Inflammatory macrophage (primary cell): ENCODE data around the gene NELFE.

ENCODE experiments used
- DNase-seq, 2 donors: peaks; one replicate each; pipeline ENCODE4 v3.0.0-alpha.2; 2020 to 2022

Gene NELFE

DNA sequence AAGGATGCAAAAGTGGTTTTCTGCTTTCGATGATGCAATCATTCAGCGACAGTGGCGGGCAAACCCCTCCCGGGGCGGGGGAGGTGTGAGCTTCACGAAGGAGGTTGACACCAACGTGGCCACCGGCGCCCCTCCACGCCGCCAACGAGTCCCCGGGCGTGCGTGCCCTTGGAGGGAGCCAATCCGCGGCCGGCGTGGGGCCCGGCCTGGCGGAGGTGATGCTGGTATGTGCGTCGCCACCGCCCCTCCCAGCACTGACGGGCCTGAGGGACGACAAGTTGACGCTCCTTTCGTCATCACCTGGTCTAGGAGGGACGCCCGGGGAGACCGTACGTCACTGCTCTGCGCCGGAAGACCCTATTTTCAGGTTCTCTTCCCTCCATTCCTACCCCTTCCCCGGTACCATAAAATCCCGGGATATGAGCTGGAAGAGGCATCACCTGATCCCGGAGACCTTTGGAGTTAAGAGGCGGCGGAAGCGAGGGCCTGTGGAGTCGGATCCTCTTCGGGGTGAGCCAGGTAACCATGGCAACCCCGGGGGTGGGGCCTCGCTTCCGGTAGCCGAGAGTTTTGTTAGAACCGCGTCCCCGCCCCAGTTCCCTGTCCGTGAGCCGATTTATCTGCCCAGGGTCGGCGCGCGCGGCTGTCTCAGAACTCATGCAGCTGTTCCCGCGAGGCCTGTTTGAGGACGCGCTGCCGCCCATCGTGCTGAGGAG lies 13.4 kb upstream of the NELFE start, which contains the start of gene DXO:
Gene DXO (minus strand): TSS at position 146 of the 716 bp plus-strand sequence. CDS start 463 bp downstream, outside the sequence.
- peak; percentile 97 to 99 for DNase-seq

DNA sequence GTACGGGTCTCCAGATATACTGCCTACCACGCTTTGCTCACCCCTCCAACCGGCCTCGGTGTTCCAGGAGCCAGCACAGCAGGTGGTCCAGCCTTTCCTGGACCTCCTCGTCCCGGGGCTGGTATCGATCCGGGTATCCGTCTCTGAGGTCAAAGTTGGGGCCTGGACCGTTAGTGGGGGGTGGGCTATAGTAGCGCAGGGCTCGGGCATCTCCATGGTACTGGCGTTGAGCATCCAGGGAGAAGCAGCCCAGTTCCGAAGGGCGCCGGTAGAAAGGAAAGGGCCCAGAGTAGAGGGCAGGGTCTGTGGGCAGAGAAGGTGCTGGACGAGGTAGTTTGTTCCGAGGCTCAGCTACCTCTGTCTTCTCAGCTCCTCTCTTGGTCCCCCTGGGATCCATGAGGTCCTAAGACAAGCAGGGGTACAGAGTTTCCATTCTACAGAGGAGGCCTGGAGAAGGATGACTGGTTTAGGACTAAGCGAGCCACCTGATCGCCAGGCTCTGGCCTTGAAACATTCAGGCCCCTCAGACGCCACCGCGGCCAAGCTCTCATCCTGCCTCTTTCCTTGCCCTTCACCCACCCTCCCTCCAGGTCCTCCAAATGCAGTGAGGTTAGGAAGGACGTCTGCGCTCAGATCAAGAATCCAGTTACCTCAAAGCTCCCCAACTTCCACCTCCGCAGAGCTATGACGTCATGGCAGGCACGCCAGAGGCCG lies 12.7 kb upstream of the NELFE start:
- no peak for DNase-seq

DNA sequence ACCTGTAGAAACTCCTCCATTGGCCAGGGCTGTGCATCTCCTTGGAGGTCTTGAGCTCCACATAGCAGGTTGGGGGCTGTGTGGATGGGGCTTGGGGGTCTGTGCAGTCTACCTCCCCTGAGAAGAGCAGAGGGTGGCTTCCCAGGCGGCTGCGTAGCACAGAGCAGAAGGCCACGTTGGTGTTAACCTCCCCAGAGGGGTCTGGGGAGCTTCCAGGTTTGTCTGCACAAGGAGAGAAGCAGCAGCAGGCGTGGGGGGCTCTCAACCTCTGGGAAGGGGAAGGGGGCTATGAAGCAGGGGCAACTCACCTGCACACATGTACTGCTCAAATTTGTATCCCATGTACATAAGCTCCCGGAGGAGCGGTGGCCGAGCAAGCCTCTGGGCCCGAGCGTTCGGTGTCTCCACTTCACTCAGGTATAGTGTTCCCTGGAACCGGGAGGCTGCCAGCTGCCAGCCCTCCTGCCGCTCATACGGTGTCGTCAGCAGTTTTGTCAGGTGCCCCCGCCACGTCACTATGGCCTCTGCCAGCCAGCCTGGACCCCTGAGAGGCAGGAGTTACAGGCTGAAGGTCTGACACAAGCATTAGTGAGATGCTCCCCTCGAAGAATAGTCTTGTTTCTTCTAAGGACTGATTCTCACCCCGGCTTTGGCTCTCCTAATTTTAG lies 12.0 kb upstream of the NELFE start:
- no peak for DNase-seq

DNA sequence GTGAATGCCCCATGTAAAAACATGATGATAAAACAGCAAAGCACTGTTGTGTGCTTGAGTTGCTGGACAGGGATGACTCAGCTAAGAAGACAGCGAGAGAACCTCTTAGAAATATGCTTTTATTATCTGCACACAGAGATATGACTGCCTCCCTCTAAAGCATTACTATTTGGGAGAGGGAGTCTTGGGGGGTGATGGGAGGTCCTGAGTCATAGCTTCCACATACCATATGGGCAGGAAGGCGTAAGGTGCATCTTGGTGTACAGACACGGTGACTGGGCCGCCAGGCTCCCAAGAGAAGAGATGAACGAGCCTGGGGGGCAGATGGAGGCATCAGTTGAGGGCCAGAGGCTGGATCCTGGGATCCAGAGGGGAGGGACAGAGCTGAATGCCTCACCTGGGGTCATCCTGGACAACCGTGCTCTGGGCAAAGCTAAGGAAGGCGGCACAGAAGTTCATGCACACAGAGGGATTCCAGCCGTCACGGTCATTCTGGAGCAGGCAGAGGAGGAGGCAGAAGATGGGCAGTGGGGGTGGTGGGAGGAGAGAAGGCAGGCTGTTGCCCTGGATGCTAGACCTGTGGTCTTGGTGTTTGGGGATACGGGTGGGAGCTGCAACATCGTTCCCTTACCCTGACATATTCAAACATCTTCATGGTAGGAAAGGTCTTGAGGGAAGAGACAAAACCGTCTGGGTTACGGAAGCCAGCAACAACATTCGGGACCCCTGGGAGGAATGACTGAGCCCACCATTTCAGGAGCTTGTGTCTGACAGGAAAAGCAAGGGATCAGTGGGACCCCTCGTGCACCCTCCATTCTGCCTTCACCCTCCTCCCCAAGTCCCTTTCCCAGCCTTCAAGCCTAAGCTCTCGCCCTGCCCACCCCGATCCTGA lies 11.2 kb upstream of the NELFE start:
- no peak for DNase-seq

DNA sequence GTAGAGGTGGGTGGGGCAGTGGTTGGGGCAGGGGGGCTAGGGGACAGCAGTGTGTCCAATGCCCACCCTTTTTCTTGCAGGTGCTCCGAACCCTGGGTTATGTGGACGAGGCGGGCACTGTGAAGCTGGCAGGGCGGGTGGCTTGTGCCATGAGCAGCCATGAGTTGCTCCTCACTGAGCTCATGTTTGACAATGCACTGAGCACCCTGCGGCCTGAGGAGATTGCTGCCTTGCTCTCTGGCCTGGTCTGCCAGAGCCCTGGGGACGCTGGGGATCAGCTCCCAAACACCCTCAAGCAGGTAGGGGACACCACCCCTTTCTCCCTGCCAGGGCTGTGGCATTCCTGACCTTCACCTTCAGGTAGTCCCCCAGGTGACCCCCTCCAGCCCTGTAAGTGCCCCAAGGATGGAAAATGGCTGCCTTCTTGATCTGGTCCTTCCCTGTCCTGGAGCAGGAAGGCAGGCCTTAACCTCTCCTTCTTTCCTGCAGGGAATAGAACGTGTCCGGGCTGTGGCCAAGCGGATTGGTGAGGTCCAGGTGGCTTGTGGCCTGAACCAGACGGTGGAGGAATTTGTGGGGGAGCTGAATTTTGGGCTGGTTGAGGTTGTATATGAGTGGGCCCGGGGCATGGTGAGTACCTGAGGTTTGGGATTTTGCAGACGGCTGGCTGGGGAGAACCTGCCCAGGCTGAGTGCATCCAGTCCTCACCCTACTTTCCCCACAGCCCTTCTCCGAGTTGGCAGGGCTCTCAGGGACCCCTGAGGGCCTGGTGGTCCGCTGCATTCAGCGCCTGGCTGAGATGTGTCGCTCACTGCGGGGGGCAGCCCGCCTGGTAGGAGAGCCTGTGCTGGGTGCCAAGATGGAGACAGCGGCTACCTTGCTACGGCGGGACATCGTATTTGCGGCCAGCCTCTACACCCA lies 10.3 kb upstream of the NELFE start:
- no peak for DNase-seq

DNA sequence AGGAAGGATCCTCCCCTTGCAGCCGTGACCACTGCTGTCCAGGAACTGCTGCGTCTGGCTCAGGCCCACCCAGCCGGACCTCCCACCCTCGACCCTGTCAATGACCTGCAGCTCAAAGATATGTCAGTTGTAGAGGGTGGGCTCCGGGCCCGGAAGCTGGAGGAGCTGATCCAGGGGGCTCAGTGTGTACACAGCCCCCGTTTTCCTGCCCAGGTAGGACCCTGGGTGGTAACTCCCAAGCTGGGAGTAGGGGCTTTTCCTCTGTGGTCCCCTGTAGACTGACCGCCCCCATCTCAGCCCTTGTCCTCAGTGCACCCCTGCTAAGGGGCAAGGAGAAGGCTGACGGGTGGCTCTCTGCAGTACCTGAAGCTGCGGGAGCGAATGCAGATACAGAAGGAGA lies 9.6 kb upstream of the NELFE start:
- DNase-seq = no peak

DNA sequence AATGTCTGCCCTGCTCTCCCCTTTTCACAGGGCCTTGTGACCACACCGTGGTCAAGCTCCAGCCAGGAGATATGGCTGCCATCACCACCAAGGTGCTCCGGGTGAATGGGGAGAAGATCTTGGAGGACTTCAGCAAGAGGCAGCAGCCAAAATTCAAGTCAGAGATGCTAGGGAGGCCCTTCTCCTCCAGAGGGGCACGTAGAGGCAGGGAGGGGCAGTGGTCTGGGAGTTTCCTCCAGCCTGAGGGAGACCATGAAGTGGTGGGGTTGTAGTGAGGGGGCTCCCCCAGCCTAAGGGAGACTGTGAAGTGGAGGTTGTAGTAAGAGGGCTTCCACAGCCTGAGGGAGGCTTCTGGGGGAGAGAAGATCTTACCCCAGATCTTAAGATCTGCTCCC lies 9.2 kb upstream of the NELFE start:
- DNase-seq = no peak

DNA sequence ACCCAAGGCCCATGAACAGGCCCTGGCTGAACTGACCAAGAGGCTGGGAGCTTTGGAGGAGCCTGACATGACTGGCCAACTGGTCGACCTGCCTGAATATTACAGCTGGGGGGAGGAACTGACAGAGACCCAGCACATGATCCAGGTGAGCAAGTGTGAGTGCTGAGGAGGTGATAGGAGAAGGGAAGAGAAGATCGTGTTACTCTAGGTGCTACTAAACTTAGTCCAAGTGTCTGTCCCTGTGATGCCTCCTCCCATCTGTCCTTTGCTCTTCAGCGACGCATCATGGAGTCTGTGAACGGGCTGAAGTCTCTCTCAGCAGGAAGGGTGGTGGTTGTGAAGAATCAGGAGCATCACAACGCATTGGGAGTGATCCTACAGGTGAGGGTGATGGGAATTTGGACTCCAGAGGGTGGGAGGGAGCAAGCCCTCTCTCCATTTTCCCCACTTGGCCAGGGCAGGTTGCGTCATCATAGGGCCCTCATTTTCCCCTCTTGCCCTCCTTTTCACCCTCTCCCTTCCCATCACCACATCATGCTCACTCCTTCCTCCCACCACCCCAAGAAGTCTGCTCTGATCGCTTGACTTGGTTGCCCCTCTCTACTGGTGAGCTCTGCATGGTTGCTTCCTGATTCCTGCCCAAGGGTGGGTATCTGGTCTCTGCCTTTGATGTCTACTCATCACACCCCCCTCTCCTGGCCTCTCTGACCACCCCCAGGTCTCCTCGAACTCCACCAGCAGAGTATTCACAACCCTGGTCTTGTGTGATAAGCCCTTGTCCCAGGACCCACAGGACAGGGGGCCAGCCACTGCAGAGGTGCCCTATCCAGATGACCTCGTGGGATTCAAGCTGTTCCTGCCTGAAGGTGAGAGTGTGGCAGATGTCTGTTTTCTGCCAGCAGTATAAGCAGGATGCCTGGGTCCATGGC lies 8.5 kb upstream of the NELFE start:
- no peak for DNase-seq

DNA sequence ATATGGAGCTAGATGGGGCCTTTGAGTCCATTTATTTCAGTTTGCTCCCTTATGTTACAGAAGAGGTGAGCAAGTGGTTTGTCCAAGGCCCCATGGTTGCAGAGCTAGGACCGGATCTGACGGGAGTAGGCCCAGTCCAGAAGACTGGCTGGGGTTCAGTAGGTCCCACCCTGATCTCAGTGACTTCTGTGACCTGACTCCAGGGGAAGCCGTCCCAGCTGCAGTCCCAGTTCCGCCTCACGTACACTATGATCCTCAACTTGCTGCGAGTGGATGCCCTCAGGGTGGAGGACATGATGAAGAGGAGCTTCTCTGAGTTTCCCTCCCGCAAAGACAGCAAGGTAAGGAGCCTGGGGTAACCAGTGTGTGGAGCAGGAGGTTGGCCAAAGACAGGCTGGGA lies 7.7 kb upstream of the NELFE start:
- DNase-seq = no peak

DNA sequence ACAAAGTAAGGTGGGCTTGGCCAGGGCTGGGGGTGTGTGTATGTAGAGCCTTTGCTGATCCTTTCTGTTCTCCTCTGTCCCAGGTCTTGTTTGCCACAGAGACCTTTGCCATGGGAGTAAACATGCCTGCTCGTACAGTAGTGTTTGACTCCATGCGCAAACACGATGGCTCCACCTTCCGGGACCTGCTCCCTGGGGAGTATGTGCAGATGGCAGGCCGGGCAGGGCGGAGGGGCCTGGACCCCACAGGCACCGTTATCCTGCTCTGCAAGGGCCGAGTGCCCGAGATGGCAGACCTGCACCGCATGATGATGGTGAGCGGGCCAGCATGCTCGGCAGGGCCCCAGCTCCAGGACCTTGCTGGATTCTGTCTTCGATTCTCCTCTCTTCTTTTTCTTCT lies 6.9 kb upstream of the NELFE start:
- DNase-seq = no peak

DNA sequence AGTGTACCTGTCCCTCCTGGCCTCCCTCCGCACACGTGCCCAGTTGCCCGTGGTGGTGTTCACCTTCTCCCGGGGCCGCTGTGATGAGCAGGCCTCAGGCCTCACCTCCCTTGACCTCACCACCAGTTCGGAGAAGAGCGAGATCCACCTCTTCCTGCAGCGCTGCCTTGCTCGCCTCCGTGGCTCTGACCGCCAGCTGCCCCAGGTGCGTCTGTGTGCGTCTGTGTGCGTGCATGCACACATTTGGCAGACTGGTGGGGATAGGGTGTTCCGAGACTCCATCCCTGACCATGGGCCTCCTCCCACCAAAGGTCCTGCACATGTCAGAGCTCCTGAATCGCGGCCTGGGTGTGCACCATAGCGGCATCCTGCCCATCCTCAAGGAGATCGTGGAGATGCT lies 5.2 kb upstream of the NELFE start:
- DNase-seq = no peak

DNA sequence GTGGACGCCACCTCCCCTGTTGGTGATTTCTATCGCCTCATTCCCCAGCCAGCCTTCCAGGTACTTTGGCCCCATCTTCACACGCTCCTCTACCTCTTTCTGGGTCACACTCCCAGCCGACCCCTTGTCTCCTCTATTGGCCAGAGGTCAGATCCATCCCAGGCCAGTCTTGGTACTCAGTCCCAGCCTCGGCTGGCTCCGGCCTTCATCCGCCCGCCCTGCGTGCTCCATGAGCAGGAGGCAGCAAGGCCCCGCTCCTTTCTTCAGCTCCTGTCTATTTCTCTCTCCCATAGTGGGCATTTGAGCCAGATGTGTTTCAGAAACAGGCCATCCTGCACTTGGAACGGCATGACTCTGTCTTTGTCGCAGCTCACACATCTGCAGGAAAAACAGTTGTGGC lies 2.8 kb upstream of the NELFE start:
- DNase-seq = no peak

DNA sequence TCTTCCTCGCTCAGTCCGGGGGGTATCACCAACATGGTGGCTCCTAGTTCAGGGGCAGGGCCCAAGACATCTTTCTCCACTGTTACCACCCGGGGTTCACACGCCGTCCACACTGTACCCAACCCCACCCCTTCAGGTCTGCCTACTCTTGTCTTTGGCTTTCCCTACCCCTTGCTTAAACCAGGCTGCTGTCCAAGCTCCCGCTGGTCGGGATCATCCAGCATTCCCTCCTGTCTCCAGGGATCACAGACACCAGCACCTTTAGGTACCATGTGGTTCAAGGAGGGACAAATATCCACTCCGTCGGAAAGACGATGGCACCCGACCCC lies 395 bp downstream of the NELFE start:
- no peak for DNase-seq

DNA sequence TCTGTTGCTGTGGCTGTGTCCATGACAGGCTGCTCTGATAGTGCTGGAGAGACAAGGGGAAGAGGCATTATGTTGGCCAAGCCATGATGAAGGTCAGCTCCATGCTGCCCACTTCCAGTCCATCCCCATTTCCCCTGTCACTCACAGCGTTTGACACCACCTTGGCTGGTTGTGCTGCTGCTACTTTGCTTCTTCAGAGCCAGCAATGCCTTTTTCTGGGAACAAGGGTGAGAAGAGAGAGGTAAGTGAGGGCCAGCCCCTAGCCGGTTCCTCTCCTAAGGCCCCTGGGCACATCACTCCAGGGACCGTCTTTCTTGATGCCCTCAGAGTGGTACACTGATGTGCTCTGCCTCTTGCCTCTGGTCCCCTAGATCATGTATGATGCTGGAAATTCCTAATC lies 2.0 kb downstream of the NELFE start:
- DNase-seq = no peak

DNA sequence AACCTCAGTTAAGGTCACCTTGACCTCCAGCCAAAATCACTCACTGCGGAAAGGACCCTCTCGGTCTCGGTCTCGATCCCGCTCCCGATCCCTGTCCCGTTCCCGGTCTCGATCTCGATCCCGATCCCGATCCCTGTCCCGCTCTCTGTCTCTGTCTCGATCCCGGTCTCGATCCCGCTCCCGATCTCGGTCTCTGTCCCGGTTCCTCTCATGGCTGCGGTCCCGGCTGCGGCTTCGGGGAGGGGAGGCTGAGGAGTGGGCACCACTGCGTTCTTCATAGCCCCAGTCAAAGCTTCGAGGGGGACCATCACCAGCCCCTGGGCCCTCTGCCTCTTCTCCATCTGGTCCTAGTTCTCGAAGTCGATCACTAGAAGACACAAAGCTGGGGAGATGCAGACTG lies 4.3 kb downstream of the NELFE start:
- no peak for DNase-seq

DNA sequence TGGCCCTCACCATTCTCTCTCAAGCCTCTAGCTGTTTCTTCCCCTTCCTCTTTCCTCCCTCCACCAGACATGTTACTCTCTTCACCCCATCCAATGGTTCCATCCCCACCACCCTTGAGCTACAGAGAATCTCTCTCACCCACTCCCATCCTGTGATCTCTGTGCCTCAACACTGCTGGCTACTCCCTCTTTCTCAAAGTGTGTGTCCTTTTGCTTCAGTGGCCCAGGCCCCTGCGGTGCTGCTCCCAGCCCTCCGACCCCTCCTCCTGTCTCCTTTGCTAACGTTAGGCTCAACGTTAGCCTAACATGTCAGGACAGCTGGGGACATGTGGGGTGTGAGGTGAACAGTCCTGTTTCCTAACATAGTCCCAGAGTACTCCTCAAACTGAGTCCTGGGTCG lies 5.9 kb downstream of the NELFE start:
- DNase-seq = no peak

DNA sequence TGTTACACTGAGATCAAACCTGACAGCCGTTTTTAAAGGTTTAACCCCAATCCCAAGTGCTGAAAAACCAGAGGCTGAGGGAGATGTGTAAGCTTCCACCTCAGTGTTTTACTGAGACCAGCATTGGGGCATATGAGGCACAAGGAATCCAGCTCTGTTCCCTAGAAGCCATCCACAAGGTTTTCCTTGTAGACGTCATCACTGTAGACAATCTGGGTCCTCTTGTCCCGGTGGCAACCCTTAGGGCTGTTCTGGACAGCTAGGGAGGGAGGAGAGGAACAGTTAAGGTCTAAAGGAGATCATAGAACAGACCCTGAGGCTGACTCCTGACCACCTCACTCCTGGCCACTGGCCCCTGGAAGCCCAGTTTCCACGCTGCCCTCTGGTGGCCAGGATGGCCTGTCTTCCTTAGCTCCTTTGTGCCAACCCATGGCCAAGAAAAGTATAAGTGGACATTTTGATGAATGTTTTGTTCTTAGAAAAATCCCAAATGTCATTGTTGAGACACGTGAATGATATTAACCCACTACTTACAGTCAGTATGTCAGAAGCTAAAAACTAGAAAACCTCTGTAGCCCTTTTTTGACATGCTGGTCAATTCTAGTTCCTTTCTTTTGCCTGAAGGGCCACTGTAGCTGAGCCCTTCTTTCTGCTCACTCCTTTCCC lies 6.5 kb downstream of the NELFE start:
- peak; percentile 71 to 77 for DNase-seq

DNA sequence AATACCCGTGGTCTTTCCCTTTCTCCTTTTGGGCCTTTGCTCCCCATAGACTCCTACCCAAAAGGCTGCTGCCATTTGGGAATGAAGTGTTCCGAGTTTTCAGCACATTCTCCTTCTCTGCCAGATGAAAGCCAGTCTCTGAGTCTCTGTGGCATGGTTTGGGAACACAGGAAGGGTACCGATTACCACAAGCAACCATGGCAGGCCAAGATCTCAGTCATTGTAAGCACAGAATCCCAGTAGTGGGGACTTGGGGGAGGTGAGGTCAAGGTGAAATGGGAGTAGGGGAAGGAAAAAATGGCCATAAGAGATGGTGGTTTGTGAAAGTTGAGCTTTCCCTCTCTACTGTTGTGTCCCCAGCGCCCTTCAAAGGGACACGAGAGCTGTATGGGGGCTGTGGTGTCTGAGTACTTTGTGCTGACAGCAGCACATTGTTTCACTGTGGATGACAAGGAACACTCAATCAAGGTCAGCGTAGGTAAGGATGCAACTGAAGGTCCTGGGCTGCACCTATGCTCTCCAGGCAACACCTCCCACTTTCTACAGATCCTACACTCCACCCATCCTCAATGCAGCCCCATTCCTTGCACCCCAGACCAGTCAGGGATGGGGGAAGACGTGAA lies 8.7 kb downstream of the NELFE start:
- no peak for DNase-seq

DNA sequence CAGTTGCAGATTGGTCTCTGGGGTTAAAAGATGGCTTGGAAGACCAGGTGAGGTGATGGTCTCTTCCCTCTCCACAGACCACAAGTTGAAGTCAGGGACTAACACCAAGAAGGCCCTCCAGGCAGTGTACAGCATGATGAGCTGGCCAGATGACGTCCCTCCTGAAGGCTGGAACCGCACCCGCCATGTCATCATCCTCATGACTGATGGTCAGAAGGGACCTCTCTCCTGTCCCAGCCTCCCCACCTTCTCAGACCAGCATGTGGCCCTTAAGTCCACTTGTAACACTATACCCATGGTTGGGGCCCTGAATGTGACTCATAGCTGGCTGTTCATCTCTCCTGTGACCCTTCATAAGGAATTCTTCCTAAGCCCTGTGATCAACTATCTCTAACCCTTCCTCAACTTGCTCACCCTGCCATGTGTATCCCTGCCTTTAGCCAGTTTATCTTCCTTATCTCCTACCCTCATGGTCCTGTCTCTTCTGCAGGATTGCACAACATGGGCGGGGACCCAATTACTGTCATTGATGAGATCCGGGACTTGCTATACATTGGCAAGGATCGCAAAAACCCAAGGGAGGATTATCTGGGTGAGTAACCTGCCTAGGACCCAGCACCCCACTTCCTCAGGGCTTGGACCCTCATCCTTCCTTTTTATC lies 9.9 kb downstream of the NELFE start:
- DNase-seq = peak in 1 of 2 donors; percentile 32
